ENCODE data around the gene TRAF3IP3.

Gene TRAF3IP3

DNA sequence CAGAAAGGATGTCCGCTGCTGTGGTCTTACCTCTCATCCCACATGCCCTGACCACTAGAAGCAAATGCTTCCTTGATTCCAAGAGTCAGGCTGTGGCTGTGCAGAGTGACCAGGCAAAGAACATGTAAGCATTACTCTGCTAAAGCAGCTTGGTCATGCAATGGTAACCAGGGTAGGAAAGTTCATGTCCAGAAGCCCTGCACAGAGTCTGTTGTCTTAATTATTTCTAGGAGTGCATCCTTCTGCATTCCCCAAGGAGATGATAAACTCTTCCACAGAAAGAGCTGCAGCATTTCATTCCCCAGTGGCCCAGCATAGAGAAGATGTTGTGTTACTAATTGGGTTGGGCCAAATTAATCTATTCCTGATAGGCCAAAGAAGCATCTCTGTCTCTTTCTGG is 61.8 kb downstream of the TRAF3IP3 start:
- no peak overlapping the region for H2AFZ ChIP-seq (ENCODE audit: insufficient read depth, low read length, poor library complexity)

DNA sequence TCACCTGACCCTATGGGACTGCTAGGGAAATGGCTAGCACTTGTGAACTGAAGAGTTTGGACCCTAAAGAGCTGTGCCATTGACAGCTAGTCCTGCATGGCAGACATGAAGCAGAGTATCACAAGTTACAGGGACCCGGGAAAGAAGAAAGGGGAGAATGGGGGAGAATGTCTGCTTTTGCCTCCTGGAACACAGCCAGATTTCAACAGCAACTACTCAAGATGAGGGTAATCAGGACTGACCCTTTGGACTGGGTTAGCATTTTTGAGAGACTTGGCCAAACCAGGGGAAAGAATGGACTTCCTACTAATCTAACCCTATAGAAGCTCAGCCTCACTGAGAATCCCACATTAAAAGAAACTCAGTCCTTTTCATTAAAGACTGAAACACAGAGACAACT is 63.2 kb downstream of the TRAF3IP3 start:
- Histone ChIP-seq H3K79me2 (ENCODE audit: control insufficient read depth, insufficient read depth, low read length, poor library complexity) (peaks cover 2% of the 10 kb centered on the region), H3K36me3 (ENCODE audit: control insufficient read depth in 1 of 2, insufficient read depth in 2 of 2, low read length in 2 of 2) (no peaks in the 10 kb centered on the region), H3K79me1 (ENCODE audit: low read length) (peaks cover 15% of the 10 kb centered on the region), H3K4me1 (ENCODE audit: control insufficient read depth in 1 of 2, insufficient read depth in 2 of 2, low read length in 2 of 2) (peaks cover 17 to 19% of the 10 kb centered on the region in 2 experiments), H3K4ac (ENCODE audit: low read depth, low read length) (no peak overlapping the region), H2BK120ac (ENCODE audit: insufficient read depth, low read length, poor library complexity) (peak overlapping the region; percentile 8), H3K23ac (ENCODE audit: low read length) (no peak overlapping the region), H3K4me3 (ENCODE audit: low read depth, low read length) (no peak overlapping the region), H4K12ac (ENCODE audit: low read depth, low read length) (no peak overlapping the region), H2BK5ac (ENCODE audit: low read depth, low read length, poor library complexity) (peak overlapping the region; percentile 9), H4K91ac (ENCODE audit: low read depth, low read length) (peak overlapping the region; percentile 71), H3K18ac (ENCODE audit: low read length) (no peak overlapping the region), H3K27me3 (ENCODE audit: insufficient read depth, low read length) (no peaks in the 10 kb centered on the region), H2AFZ (ENCODE audit: insufficient read depth, low read length, poor library complexity) (no peak overlapping the region), H3K14ac (ENCODE audit: low read length) (peak overlapping the region; percentile 18), H3K4me2 (ENCODE audit: low read length) (no peak overlapping the region), H3K9ac (ENCODE audit: low read length) (no peak overlapping the region), H2AK5ac (ENCODE audit: low read length) (peak overlapping the region; percentile 13), H2BK12ac (ENCODE audit: low read length) (peak overlapping the region; percentile 72), H3K9me3 (ENCODE audit: insufficient read depth, low read depth, low read length) (no peaks in the 10 kb centered on the region), H3K27ac (ENCODE audit: low read depth, low read length) (no peak overlapping the region), H4K8ac (ENCODE audit: low read depth, low read length) (no peak overlapping the region)
- no peak for DNase-seq
- no CpG with 5 or more reads among the region's 1 CpG for WGBS (ENCODE audit: extremely low coverage, insufficient coverage, insufficient read length)

More for the DNA sequence above, 61.8 kb downstream of the TRAF3IP3 start:
- H3K36me3 ChIP-seq (ENCODE audit: control insufficient read depth in 1 of 2, insufficient read depth in 2 of 2, low read length in 2 of 2), result no peaks in the 10 kb centered on the region
- H2BK5ac ChIP-seq (ENCODE audit: low read depth, low read length, poor library complexity), result no peak overlapping the region
- peak overlapping the region; percentile 87 for H2AK5ac ChIP-seq (ENCODE audit: low read length)
- H3K18ac ChIP-seq (ENCODE audit: low read length), result peak overlapping the region; percentile 58
- no peaks in the 10 kb centered on the region for H3K27me3 ChIP-seq (ENCODE audit: insufficient read depth, low read length)
- H3K4me2 ChIP-seq (ENCODE audit: low read length), result no peak overlapping the region
- no peak overlapping the region for H3K9ac ChIP-seq (ENCODE audit: low read length)
- no peak overlapping the region for H3K23ac ChIP-seq (ENCODE audit: low read length)
- H3K14ac ChIP-seq (ENCODE audit: low read length), result peak overlapping the region; percentile 55
- no peak overlapping the region for H3K4me3 ChIP-seq (ENCODE audit: low read depth, low read length)
- peak overlapping the region; percentile 95 for H4K91ac ChIP-seq (ENCODE audit: low read depth, low read length)
- H2BK12ac ChIP-seq (ENCODE audit: low read length), result peak overlapping the region; percentile 92
- H3K4me1 ChIP-seq (ENCODE audit: control insufficient read depth in 1 of 2, insufficient read depth in 2 of 2, low read length in 2 of 2), result peaks cover 17 to 18% of the 10 kb centered on the region in 2 experiments
- H3K27ac ChIP-seq (ENCODE audit: low read depth, low read length), result no peak overlapping the region
- peaks cover 15% of the 10 kb centered on the region for H3K79me1 ChIP-seq (ENCODE audit: low read length)
- no peak for DNase-seq
- H4K12ac ChIP-seq (ENCODE audit: low read depth, low read length), result no peak overlapping the region
- H3K4ac ChIP-seq (ENCODE audit: low read depth, low read length), result peak overlapping the region; percentile 49
- WGBS (ENCODE audit: extremely low coverage, insufficient coverage, insufficient read length), result no CpG with 5 or more reads among the region's 1 CpG
- peak overlapping the region; percentile 43 for H4K8ac ChIP-seq (ENCODE audit: low read depth, low read length)
- peaks cover 2% of the 10 kb centered on the region for H3K79me2 ChIP-seq (ENCODE audit: control insufficient read depth, insufficient read depth, low read length, poor library complexity)
- H2BK120ac ChIP-seq (ENCODE audit: insufficient read depth, low read length, poor library complexity), result peak overlapping the region; percentile 99
- no peaks in the 10 kb centered on the region for H3K9me3 ChIP-seq (ENCODE audit: insufficient read depth, low read depth, low read length)

DNA sequence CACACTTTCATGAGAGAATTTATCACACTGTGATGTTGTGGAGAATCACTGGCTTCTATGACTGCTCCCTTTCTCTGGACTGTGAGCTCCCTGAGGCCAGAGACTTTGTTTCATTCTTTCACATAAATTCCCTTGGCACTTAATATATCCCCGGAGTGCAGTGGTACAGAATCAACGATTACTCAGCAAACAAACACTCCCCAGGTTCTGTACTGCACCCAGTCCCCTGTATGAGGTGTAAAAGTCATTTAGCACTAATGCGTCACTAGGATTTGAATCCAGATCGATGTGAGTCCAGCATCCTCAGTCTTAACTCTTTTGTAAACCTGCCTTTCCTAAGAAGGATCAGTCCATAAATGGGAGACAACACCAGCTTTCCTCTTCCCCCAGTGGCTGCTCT is 65.1 kb downstream of the TRAF3IP3 start:
- no peaks in the 10 kb centered on the region for H3K9me3 ChIP-seq (ENCODE audit: insufficient read depth, low read depth, low read length)
- H3K14ac ChIP-seq (ENCODE audit: low read length), result no peak overlapping the region
- no peak for DNase-seq
- no peak overlapping the region for H3K23ac ChIP-seq (ENCODE audit: low read length)
- no peak overlapping the region for H3K4me3 ChIP-seq (ENCODE audit: low read depth, low read length)
- no peak overlapping the region for H3K9ac ChIP-seq (ENCODE audit: low read length)
- no peak overlapping the region for H4K91ac ChIP-seq (ENCODE audit: low read depth, low read length)
- peak overlapping the region; percentile 30 for H2BK12ac ChIP-seq (ENCODE audit: low read length)
- H2BK5ac ChIP-seq (ENCODE audit: low read depth, low read length, poor library complexity), result no peak overlapping the region
- no peak overlapping the region for H3K18ac ChIP-seq (ENCODE audit: low read length)
- H2AFZ ChIP-seq (ENCODE audit: insufficient read depth, low read length, poor library complexity), result no peak overlapping the region
- H4K12ac ChIP-seq (ENCODE audit: low read depth, low read length), result no peak overlapping the region
- H3K4ac ChIP-seq (ENCODE audit: low read depth, low read length), result no peak overlapping the region
- no peak overlapping the region for H3K27ac ChIP-seq (ENCODE audit: low read depth, low read length)
- peak overlapping the region; percentile 53 for H2BK120ac ChIP-seq (ENCODE audit: insufficient read depth, low read length, poor library complexity)
- peaks cover 15% of the 10 kb centered on the region in 2 experiments for H3K4me1 ChIP-seq (ENCODE audit: control insufficient read depth in 1 of 2, insufficient read depth in 2 of 2, low read length in 2 of 2)
- H3K27me3 ChIP-seq (ENCODE audit: insufficient read depth, low read length), result no peaks in the 10 kb centered on the region
- H4K8ac ChIP-seq (ENCODE audit: low read depth, low read length), result no peak overlapping the region
- no peak overlapping the region for H3K4me2 ChIP-seq (ENCODE audit: low read length)
- H3K79me1 ChIP-seq (ENCODE audit: low read length), result peaks cover 11% of the 10 kb centered on the region
- peaks cover 2% of the 10 kb centered on the region for H3K79me2 ChIP-seq (ENCODE audit: control insufficient read depth, insufficient read depth, low read length, poor library complexity)
- WGBS (ENCODE audit: extremely low coverage, insufficient coverage, insufficient read length), result no CpG with 5 or more reads among the region's 4 CpGs
- H2AK5ac ChIP-seq (ENCODE audit: low read length), result no peak overlapping the region
- no peaks in the 10 kb centered on the region for H3K36me3 ChIP-seq (ENCODE audit: control insufficient read depth in 1 of 2, insufficient read depth in 2 of 2, low read length in 2 of 2)

DNA sequence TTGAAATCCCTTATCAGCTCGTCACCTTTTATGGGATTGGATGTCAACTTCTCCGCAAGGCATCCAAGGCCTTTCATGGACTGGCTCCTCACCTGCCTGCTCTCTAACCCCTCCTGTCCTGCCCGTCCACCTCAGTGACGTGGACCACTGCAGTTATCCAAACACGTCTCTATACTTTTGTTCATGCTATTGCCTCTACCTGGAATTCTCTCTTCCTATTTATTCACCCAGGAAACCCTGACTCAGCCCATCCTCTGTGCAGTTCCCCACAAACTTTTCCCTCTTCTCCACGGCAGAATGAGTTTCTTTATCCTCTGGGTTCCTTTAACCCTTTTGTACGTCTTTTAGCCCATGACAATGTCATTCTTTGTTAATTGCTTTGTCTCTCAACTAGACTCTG is 66.9 kb downstream of the TRAF3IP3 start:
- no peak overlapping the region for H2BK120ac ChIP-seq (ENCODE audit: insufficient read depth, low read length, poor library complexity)
- no CpG with 5 or more reads among the region's 7 CpGs for WGBS (ENCODE audit: extremely low coverage, insufficient coverage, insufficient read length)
- H3K9me3 ChIP-seq (ENCODE audit: insufficient read depth, low read depth, low read length), result no peaks in the 10 kb centered on the region
- H4K91ac ChIP-seq (ENCODE audit: low read depth, low read length), result no peak overlapping the region
- no peak overlapping the region for H2BK12ac ChIP-seq (ENCODE audit: low read length)
- no peak overlapping the region for H4K12ac ChIP-seq (ENCODE audit: low read depth, low read length)
- no peaks in the 10 kb centered on the region for H3K79me2 ChIP-seq (ENCODE audit: control insufficient read depth, insufficient read depth, low read length, poor library complexity)
- no peak overlapping the region for H3K4ac ChIP-seq (ENCODE audit: low read depth, low read length)
- no peaks in the 10 kb centered on the region for H3K27me3 ChIP-seq (ENCODE audit: insufficient read depth, low read length)
- no peak overlapping the region for H3K14ac ChIP-seq (ENCODE audit: low read length)
- H3K79me1 ChIP-seq (ENCODE audit: low read length), result peaks cover 3% of the 10 kb centered on the region
- H3K23ac ChIP-seq (ENCODE audit: low read length), result no peak overlapping the region
- H2AK5ac ChIP-seq (ENCODE audit: low read length), result no peak overlapping the region
- no peak overlapping the region for H3K18ac ChIP-seq (ENCODE audit: low read length)
- H3K9ac ChIP-seq (ENCODE audit: low read length), result no peak overlapping the region
- H2BK5ac ChIP-seq (ENCODE audit: low read depth, low read length, poor library complexity), result no peak overlapping the region
- no peak overlapping the region for H4K8ac ChIP-seq (ENCODE audit: low read depth, low read length)
- H3K4me3 ChIP-seq (ENCODE audit: low read depth, low read length), result no peak overlapping the region
- H3K4me2 ChIP-seq (ENCODE audit: low read length), result no peak overlapping the region
- peaks cover 4% of the 10 kb centered on the region in 2 experiments for H3K4me1 ChIP-seq (ENCODE audit: control insufficient read depth in 1 of 2, insufficient read depth in 2 of 2, low read length in 2 of 2)
- H3K36me3 ChIP-seq (ENCODE audit: control insufficient read depth in 1 of 2, insufficient read depth in 2 of 2, low read length in 2 of 2), result no peaks in the 10 kb centered on the region
- no peak overlapping the region for H3K27ac ChIP-seq (ENCODE audit: low read depth, low read length)
- no peak overlapping the region for H2AFZ ChIP-seq (ENCODE audit: insufficient read depth, low read length, poor library complexity)
- no peak for DNase-seq
